Esophagus squamous epithelium (tissue), 5 donors: ENCODE data around the gene PKD2L2. TPM values are rescaled to one million over a fixed set of nuclear protein-coding genes. Genes with fewer than 3 reads are reported as not detected.
"Not testable (repeated sequence)": the region's sequence is repeated elsewhere in the genome, so short reads cannot be mapped to it uniquely, and the experiment has no call there.

Source experiments
- DNase-seq: peaks from one replicate; lab custom pipeline; 2025; lab: John Stamatoyannopoulos, UW
- H3K27ac ChIP-seq, 4 donors: fragments of 200-600 bp; sonication (generic); one replicate each; pipeline ENCODE4 v1.5.1; 2016 to 2019; ENCODE audit warnings: mild to moderate bottlenecking in 1 of 4
- H3K27me3 ChIP-seq, 4 donors: fragments of 200-600 bp; sonication (generic); 1 replicate in 3 of 4; 2 replicates in 1 of 4; pipeline versions ENCODE4 v1.5.1 to v1.6.0; 2017 to 2021; ENCODE audit warnings: antibody characterized with exemption in 1 of 4
- H3K36me3 ChIP-seq, 3 donors: fragments of 200-600 bp; sonication (generic); one replicate each; pipeline ENCODE4 v1.5.1; 2016 to 2019
- H3K4me1 ChIP-seq, 3 donors: fragments of 200-600 bp; sonication (generic); one replicate each; pipeline ENCODE4 v1.5.1; 2017 to 2019
- H3K4me3 ChIP-seq, 4 donors: fragments of 200-600 bp; sonication (generic); 1 replicate in 3 of 4; 2 replicates in 1 of 4; pipeline ENCODE4 v1.5.1; 2016 to 2019; ENCODE audit warnings: mild to moderate bottlenecking in 2 of 4, moderate library complexity in 1 of 4
- H3K9me3 ChIP-seq, 3 donors: fragments of 200-600 bp; sonication (generic); one replicate each; pipeline ENCODE4 v1.5.1; 2016 to 2019
- CTCF ChIP-seq, 6 experiments: fragments of 450-650 bp in 4 of 6; fragments of 200-600 bp in 2 of 6; sonication (generic) in 2 of 6; IDR thresholded peaks; one replicate each; pipeline ENCODE4 v1.5.1; 2016 to 2019; ENCODE audit warnings: antibody characterized with exemption in 6 of 6, mild to moderate bottlenecking in 4 of 6, moderate library complexity in 4 of 6
- POLR2A ChIP-seq, 4 donors: fragments of 450-650 bp; IDR thresholded peaks; one replicate each; pipeline ENCODE4 v1.6.1; 2017; ENCODE audit warnings: antibody characterized with exemption in 4 of 4, mild to moderate bottlenecking in 4 of 4, moderate library complexity in 3 of 4
- WGBS, 2 donors: methylation state at CpG; one replicate each; pipeline ENCODE4 v1.1.5; 2018; 5-methylcytosine and 5-hydroxymethylcytosine counted together
- intact Hi-C: fragments of 100-400 bp; cut with DNase I; formaldehyde crosslinking; loops from one replicate; pipeline ENCODE4 v1.15.0; 2022
- total RNA-seq, 4 donors: library from RNA; depleted of rRNA; stranded (reverse); fragments of >200 nt; gene quantifications; one replicate each; pipeline ENCODE4 v1.1.0, GENCODE V29; 2016
- donor health status: DM: yes; HTN: yes; CAD: no.

PKD2L2 gene
- total RNA-seq, 4 donors from 2014 or later, result not detected

- intact Hi-C loops, result no loop called here
- H3K27me3 ChIP-seq, result no peaks in the 10 kb centered on the region
- 68 to 84% methylated on average over 3 of the region's 3 CpGs for WGBS, 2 donors
Measured at GRCh38 chr5:137856201-137856600, 33.1 kb upstream of the PKD2L2 start.

GRCh38 chr5:137856916-137857862, 32.1 kb upstream of the PKD2L2 start:
- Histone ChIP-seq H3K36me3 (no peaks in the 10 kb centered on the region), H3K27me3 (no peaks in the 10 kb centered on the region), H3K4me1 (peaks cover 0 to 14% (median 0%) of the 10 kb centered on the region in 3 donors), H3K27ac (no peak overlapping the region), H3K9me3 (no peaks in the 10 kb centered on the region), H3K4me3 (no peak overlapping the region)
- DNase-seq, result no peak
- 80% methylated on average over 4 to 5 of the region's 5 CpGs for WGBS, 2 donors
- intact Hi-C loops, result no loop called here
- TF ChIP-seq POLR2A (IDR thresholded peaks at IDR 0.05) (no peak), CTCF (IDR thresholded peaks at IDR 0.05) (no peak)

More at GRCh38 chr5:137856201-137856600, 33.1 kb upstream of the PKD2L2 start:
- Histone ChIP-seq H3K4me3 (no peak overlapping the region), H3K4me1 (peaks cover 0 to 14% (median 0%) of the 10 kb centered on the region in 3 donors), H3K9me3 (no peaks in the 10 kb centered on the region), H3K36me3 (no peaks in the 10 kb centered on the region), H3K27ac (no peak overlapping the region)
- no peak for DNase-seq
- TF ChIP-seq CTCF (IDR thresholded peaks at IDR 0.05) (no peak), POLR2A (IDR thresholded peaks at IDR 0.05) (no peak)

- intact Hi-C loops, result no loop called here
- Histone ChIP-seq H3K27me3 (no peaks in the 10 kb centered on the region), H3K9me3 (no peaks in the 10 kb centered on the region), H3K4me1 (peaks cover 0 to 14% (median 0%) of the 10 kb centered on the region in 3 donors), H3K27ac (peak overlapping the region in 1 of 4 donors; percentile 11), H3K4me3 (peak overlapping the region in 1 of 4 donors; percentile 38), H3K36me3 (no peaks in the 10 kb centered on the region)
- WGBS, 2 donors, result 19 to 20% methylated on average over 3 of the region's 3 CpGs
- DNase-seq, result no peak
- TF ChIP-seq POLR2A (IDR thresholded peaks at IDR 0.05) (no peak), CTCF (IDR thresholded peaks at IDR 0.05) (no peak)
Measured at GRCh38 chr5:137858223-137858916, 30.9 kb upstream of the PKD2L2 start.

GRCh38 chr5:137858954-137859353, 30.3 kb upstream of the PKD2L2 start:
- Histone ChIP-seq H3K27ac (peak overlapping the region in 1 of 4 donors; percentile 11), H3K27me3 (no peaks in the 10 kb centered on the region), H3K4me3 (no peak overlapping the region), H3K9me3 (no peaks in the 10 kb centered on the region), H3K36me3 (no peaks in the 10 kb centered on the region), H3K4me1 (peaks cover 0 to 14% (median 0%) of the 10 kb centered on the region in 3 donors)
- TF ChIP-seq POLR2A (IDR thresholded peaks at IDR 0.05), result no peak
- no peak for TF ChIP-seq CTCF (IDR thresholded peaks at IDR 0.05)
- DNase-seq, result no peak
- intact Hi-C loops, result no loop called here
- 86 to 88% methylated on average over 5 of the region's 5 CpGs for WGBS, 2 donors

GRCh38 chr5:137862251-137862650, 27.0 kb upstream of the PKD2L2 start:
- Histone ChIP-seq H3K27ac (no peak overlapping the region), H3K27me3 (no peaks in the 10 kb centered on the region), H3K36me3 (no peaks in the 10 kb centered on the region), H3K4me1 (peaks cover 0 to 14% (median 0%) of the 10 kb centered on the region in 3 donors), H3K9me3 (no peaks in the 10 kb centered on the region), H3K4me3 (no peak overlapping the region)
- DNase-seq, result no peak
- 56 to 66% methylated on average over 3 of the region's 3 CpGs for WGBS, 2 donors
- TF ChIP-seq CTCF (IDR thresholded peaks at IDR 0.05), result no peak
- no peak for TF ChIP-seq POLR2A (IDR thresholded peaks at IDR 0.05)
- intact Hi-C loops, result no loop called here

- intact Hi-C loops, H3K4me1 ChIP-seq, H3K9me3 ChIP-seq, H3K4me3 ChIP-seq, DNase-seq, H3K27ac ChIP-seq, H3K36me3 ChIP-seq, H3K27me3 ChIP-seq: not testable (repeated sequence)
- WGBS, 2 donors, result 84% methylated on average over 4 of the region's 6 CpGs; no CpG with 5 or more reads in 1 of the 2 donors
Measured at GRCh38 chr5:137863653-137864052, 25.6 kb upstream of the PKD2L2 start.
